ENCODE results near the gene MRPL53.
A peak's percentile ranks its signal among the peaks of the same experiment; 100 is the strongest.

Gene MRPL53

GRCh38 chr2:74502147-74502719 is 29.8 kb upstream of the MRPL53 start:
- TF ChIP-seq CTCF (conservative IDR thresholded peaks at IDR 0.05; ENCODE audit: low read depth), result no peak
- POLR2A ChIA-PET (ENCODE audit: low non-redundant PET), result no interaction called here
- CTCF ChIA-PET, result interaction anchor here (0.6 kb wide), 1 partner anchor 43 kb away, joined by 3 read pairs; no protein-coding TSS in a partner anchor
- no peak for DNase-seq (ENCODE audit: low spot score)
- peak overlapping the region; percentile 96; the same call in 1 of the 2 replicates for H3K27ac ChIP-seq

GRCh38 chr2:74501335-74502071 is 29.0 kb upstream of the MRPL53 start:
- H3K27ac ChIP-seq, result no peak overlapping the region
- no peak for TF ChIP-seq CTCF (conservative IDR thresholded peaks at IDR 0.05; ENCODE audit: low read depth)
- ChIA-PET POLR2A (ENCODE audit: low non-redundant PET) (no interaction called here), CTCF (interaction anchor here (0.6 to 1.8 kb wide), 2 partner anchors 19 to 43 kb away, joined by 3 to 9 read pairs; partner anchors contain the start of genes CCDC142 and TTC31)
- DNase-seq (ENCODE audit: low spot score), result no peak

GRCh38 chr2:74500578-74500946 is 28.1 kb upstream of the MRPL53 start:
- no peak overlapping the region for H3K27ac ChIP-seq
- DNase-seq (ENCODE audit: low spot score), result no peak
- POLR2A ChIA-PET (ENCODE audit: low non-redundant PET), result interaction anchor here (1.3 kb wide), 1 partner anchor 18 kb away, joined by 5 read pairs; the partner anchor contains the start of genes CCDC142 and TTC31
- CTCF ChIA-PET, result interaction anchor here (1.1 to 1.8 kb wide), 2 partner anchors 18 to 31 kb away, joined by 4 to 9 read pairs; partner anchors contain the start of genes CCDC142 and TTC31
- no peak for TF ChIP-seq CTCF (conservative IDR thresholded peaks at IDR 0.05; ENCODE audit: low read depth)

GRCh38 chr2:74499940-74500577 is 27.6 kb upstream of the MRPL53 start:
- DNase-seq (ENCODE audit: low spot score), result no peak
- H3K27ac ChIP-seq, result no peak overlapping the region
- TF ChIP-seq CTCF (conservative IDR thresholded peaks at IDR 0.05; ENCODE audit: low read depth), result no peak
- POLR2A ChIA-PET (ENCODE audit: low non-redundant PET), result interaction anchor here (1.3 kb wide), 1 partner anchor 17 kb away, joined by 5 read pairs; the partner anchor contains the start of genes CCDC142 and TTC31
- CTCF ChIA-PET, result interaction anchor here (0.7 to 1.8 kb wide), 3 partner anchors 17 to 317 kb away, joined by 3 to 9 read pairs (median 4); partner anchors contain the start of genes CCDC142 and TTC31

- ChIA-PET CTCF (interaction anchor here (0.6 to 1.8 kb wide), 5 partner anchors 17 to 1189 kb away, joined by 3 to 9 read pairs (median 3); partner anchors contain the start of genes CCDC142 and TTC31), POLR2A (ENCODE audit: low non-redundant PET) (interaction anchor here (0.6 kb wide), 1 partner anchor 28 kb away, joined by 5 read pairs; no protein-coding TSS in a partner anchor)
- no peak within 1 kb of the TSS for H3K27ac ChIP-seq
- DNase-seq (ENCODE audit: low spot score), result no peak
- TF ChIP-seq CTCF (conservative IDR thresholded peaks at IDR 0.05; ENCODE audit: low read depth), result no peak
Measured at GRCh38 chr2:74499267-74499939, 26.9 kb upstream of the MRPL53 start, which contains the start of gene LBX2. LBX2 (minus strand) TSS chr2:74499603; CDS start chr2:74499537, 66 bp downstream.
